K562 (cell line): ENCODE data around the gene ZNF197.

Experiments used
- EZH2 ChIP-seq: IDR thresholded peaks from 2 replicates; pipeline ENCODE4 v1.6.1; 2012; ENCODE audit warnings: low read depth, mild to moderate bottlenecking, inconsistent platforms, low read length, borderline replicate concordance
- HMG20B ChIP-seq: fragments of 250-450 bp; sonication (Bioruptor Pico); IDR thresholded peaks from 2 replicates; pipeline ENCODE4 v1.5.0; 2021; ENCODE audit warnings: mild to moderate bottlenecking
- KDM1A ChIP-seq, 2 experiments: fragments of 450-650 bp; IDR thresholded peaks; 2 replicates each; pipeline ENCODE4 v1.6.1; 2016; ENCODE audit warnings: mild to moderate bottlenecking in 2 of 2
- POLR2A ChIP-seq: fragments of 450-650 bp; conservative IDR thresholded peaks from 2 replicates; pipeline ENCODE4 v1.6.1; 2016
- ZNF133 ChIP-seq: fragments of 250-450 bp; sonication (Bioruptor Pico); IDR thresholded peaks from 2 replicates; pipeline ENCODE4 v1.4.0; 2020; ENCODE audit warnings: mild to moderate bottlenecking

- no peak for TF ChIP-seq ZNF133
- no peak for TF ChIP-seq POLR2A
- no peak for TF ChIP-seq KDM1A (IDR thresholded peaks at IDR 0.05)
- TF ChIP-seq EZH2: no peak
- no peak for TF ChIP-seq HMG20B (CRISPR knock-in tag)
Measured at GRCh38 chr3:44669760-44670159, 44.9 kb downstream of the ZNF197 start.
